Large intestine (tissue), 3 donors: ENCODE measurements around the gene ADGRA1. TPM values are rescaled to one million over a fixed set of nuclear protein-coding genes. Genes with fewer than 3 reads are reported as not detected.
"Not testable (repeated sequence)": the region's sequence is repeated elsewhere in the genome, so short reads cannot be mapped to it uniquely, and the experiment has no call there.

Experiments
- DNase-seq, 2 donors: peaks; one replicate each; pipeline versions ENCODE4 v3.0.0 to v3.0.0-alpha.2; 2013
- H3K27ac ChIP-seq: one replicate; pipeline ENCODE4 v1.5.1; 2013; ENCODE audit warnings: low read length
- H3K27me3 ChIP-seq: 2 replicates; pipeline ENCODE4 v1.6.1; 2013; ENCODE audit warnings: low read length; ENCODE audit not compliant: control insufficient read depth, insufficient read depth
- H3K36me3 ChIP-seq: 2 replicates; pipeline ENCODE4 v1.6.1; 2013; ENCODE audit warnings: low read length; ENCODE audit not compliant: control insufficient read depth, insufficient read depth
- H3K4me1 ChIP-seq: one replicate; pipeline ENCODE4 v1.6.1; 2013; ENCODE audit warnings: low read length; ENCODE audit not compliant: control insufficient read depth, insufficient read depth
- H3K4me3 ChIP-seq: one replicate; pipeline ENCODE4 v1.5.1; 2013; ENCODE audit warnings: low read length
- H3K9me3 ChIP-seq: one replicate; pipeline ENCODE4 v1.6.1; 2013; ENCODE audit warnings: mild to moderate bottlenecking, low read depth, low read length, moderate library complexity; ENCODE audit not compliant: control insufficient read depth
- WGBS: methylation state at CpG from one replicate; pipeline ENCODE4 v1.1.5; 2013; ENCODE audit warnings: low lambda C conversion rate; ENCODE audit not compliant: insufficient coverage; 5-methylcytosine and 5-hydroxymethylcytosine counted together
- polyA plus RNA-seq: library from polyadenylated mRNA; unstranded; fragments of 120-200 nt; gene quantifications from one replicate; pipeline ENCODE4 v1.2.1, GENCODE V29; 2013

The ADGRA1 gene
- polyA plus RNA-seq, 1 donor: 0.40 TPM

- H3K9me3 ChIP-seq: peaks cover 5% of the 10 kb centered on the region
- no peaks in the 10 kb centered on the region for H3K36me3 ChIP-seq
- no peak overlapping the region for H3K27ac ChIP-seq
- H3K4me3 ChIP-seq: no peak overlapping the region
- DNase-seq: peak; percentile 28 to 62
- no CpG with 5 or more reads among the region's 26 CpGs for WGBS
- H3K4me1 ChIP-seq: peaks cover 17% of the 10 kb centered on the region
- H3K27me3 ChIP-seq: peaks cover 2% of the 10 kb centered on the region
Measured at GRCh38 chr10:133045556-133046389, 42.0 kb upstream of the ADGRA1 start.

DNA sequence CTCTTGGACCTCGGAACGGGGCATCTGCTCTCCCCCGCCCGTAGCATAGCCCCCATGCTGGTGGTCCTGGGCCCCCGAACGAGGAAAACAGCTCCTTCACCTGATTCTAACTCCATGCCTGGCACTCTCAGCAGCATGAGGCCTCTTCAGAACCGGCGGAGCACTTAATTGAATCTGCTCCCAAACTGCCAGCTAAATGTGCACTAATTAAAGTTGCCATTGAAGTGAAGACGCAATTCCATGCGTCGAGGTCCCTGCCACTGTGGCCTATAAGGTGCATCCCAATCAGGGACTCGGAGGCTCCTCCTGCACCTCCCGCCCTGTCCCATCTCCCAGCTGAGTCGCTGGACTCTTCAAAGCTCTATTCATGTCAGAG is 41.3 kb upstream of the ADGRA1 start:
- peaks cover 17% of the 10 kb centered on the region for H3K4me1 ChIP-seq
- H3K9me3 ChIP-seq: peaks cover 5% of the 10 kb centered on the region
- no peaks in the 10 kb centered on the region for H3K36me3 ChIP-seq
- WGBS: no CpG with 5 or more reads among the region's 14 CpGs
- no peak overlapping the region for H3K27ac ChIP-seq
- DNase-seq: no peak
- no peak overlapping the region for H3K4me3 ChIP-seq
- H3K27me3 ChIP-seq: no peaks in the 10 kb centered on the region

GRCh38 chr10:133047526-133048123 is 40.1 kb upstream of the ADGRA1 start:
- H3K4me3 ChIP-seq: no peak overlapping the region
- H3K27me3 ChIP-seq: no peaks in the 10 kb centered on the region
- peak overlapping the region; percentile 35 for H3K27ac ChIP-seq
- no CpG with 5 or more reads among the region's 42 CpGs for WGBS
- no peaks in the 10 kb centered on the region for H3K36me3 ChIP-seq
- no peak for DNase-seq
- H3K9me3 ChIP-seq: peaks cover 5% of the 10 kb centered on the region
- peaks cover 17% of the 10 kb centered on the region for H3K4me1 ChIP-seq

DNA sequence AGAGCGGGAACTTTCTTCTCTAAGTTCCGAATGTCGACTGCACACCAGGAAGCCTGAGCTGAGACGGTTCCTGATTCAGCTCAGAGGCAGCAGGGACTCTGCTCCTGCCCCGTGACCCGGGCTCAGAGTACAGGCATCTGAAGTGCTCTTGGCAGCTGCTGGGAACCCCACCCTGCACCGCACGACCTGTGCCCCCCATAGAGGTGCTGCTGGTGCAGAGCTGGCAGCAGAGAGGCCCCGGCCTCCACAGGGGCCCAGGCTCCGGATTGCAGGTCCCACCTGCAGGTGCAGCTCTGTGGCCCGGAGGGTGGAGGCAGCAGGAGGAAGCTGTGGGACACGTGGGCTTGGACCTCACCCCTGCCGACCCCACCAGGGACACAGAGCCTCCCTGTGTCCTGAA is 39.5 kb upstream of the ADGRA1 start:
- peaks cover 17% of the 10 kb centered on the region for H3K4me1 ChIP-seq
- peak; percentile 84 to 89 for DNase-seq
- H3K4me3 ChIP-seq: no peak overlapping the region
- no peaks in the 10 kb centered on the region for H3K36me3 ChIP-seq
- no CpG with 5 or more reads among the region's 13 CpGs for WGBS
- no peaks in the 10 kb centered on the region for H3K27me3 ChIP-seq
- H3K9me3 ChIP-seq: peaks cover 5% of the 10 kb centered on the region
- H3K27ac ChIP-seq: peak overlapping the region; percentile 35

- H3K4me3 ChIP-seq: no peak overlapping the region
- no peaks in the 10 kb centered on the region for H3K36me3 ChIP-seq
- no peaks in the 10 kb centered on the region for H3K27me3 ChIP-seq
- no peak overlapping the region for H3K27ac ChIP-seq
- H3K9me3 ChIP-seq: peaks cover 5% of the 10 kb centered on the region
- DNase-seq: no peak
- WGBS: no CpG with 5 or more reads among the region's 13 CpGs
- peaks cover 17% of the 10 kb centered on the region for H3K4me1 ChIP-seq
Measured at GRCh38 chr10:133048926-133049325, 38.8 kb upstream of the ADGRA1 start.

DNA sequence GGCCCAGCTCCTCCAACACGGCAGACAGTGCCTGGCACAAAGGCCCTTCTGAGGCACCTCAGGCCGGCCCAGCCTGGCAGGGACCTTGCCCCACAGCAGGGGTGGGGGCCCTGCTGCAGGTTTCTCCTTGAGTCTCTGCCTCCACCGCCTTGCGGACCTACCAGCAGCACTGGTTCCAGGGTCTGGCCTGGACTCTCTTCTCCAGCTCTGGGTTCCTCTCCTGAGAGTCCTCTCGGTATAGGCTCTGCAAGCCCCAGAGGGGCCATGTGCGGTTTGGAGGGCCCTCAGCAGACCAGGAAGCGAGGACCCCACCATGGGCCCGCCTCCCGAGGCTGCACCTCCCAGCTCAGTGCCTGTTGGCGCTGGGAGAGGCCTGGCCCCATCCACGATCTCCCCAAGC is 38.1 kb upstream of the ADGRA1 start:
- H3K4me1 ChIP-seq: peaks cover 17% of the 10 kb centered on the region
- peaks cover 5% of the 10 kb centered on the region for H3K9me3 ChIP-seq
- H3K4me3 ChIP-seq: no peak overlapping the region
- WGBS: no CpG with 5 or more reads among the region's 11 CpGs
- peaks cover 3% of the 10 kb centered on the region for H3K27me3 ChIP-seq
- H3K36me3 ChIP-seq: no peaks in the 10 kb centered on the region
- DNase-seq: no peak
- H3K27ac ChIP-seq: no peak overlapping the region

GRCh38 chr10:133050371-133050770 is 37.4 kb upstream of the ADGRA1 start:
- DNase-seq: no peak
- no peak overlapping the region for H3K27ac ChIP-seq
- H3K9me3 ChIP-seq: peaks cover 5% of the 10 kb centered on the region
- H3K4me1 ChIP-seq: peaks cover 17% of the 10 kb centered on the region
- no CpG with 5 or more reads among the region's 11 CpGs for WGBS
- H3K36me3 ChIP-seq: no peaks in the 10 kb centered on the region
- peaks cover 3% of the 10 kb centered on the region for H3K27me3 ChIP-seq
- H3K4me3 ChIP-seq: no peak overlapping the region

DNA sequence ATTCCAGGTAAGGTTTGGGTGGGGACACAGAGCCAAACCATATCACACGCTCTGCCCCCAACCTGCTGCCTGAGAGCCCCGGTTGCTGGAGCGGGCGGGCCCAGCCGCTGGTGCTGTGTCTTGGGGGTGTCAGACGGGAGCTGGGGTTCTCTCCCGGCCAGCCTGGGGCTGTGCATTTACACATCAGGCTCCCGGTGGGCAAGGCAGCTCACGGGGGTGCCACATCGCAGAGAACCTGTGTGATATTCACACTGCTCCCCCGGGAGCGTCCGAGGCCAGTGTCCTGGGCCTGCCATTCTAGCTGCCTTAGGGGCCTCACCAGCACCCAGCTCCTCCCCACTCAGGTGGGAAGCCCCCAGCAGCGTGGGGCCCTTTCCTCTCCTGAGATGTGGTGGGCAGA is 35.6 kb upstream of the ADGRA1 start:
- Histone ChIP-seq H3K4me1 (peaks cover 20% of the 10 kb centered on the region), H3K9me3 (peaks cover 5% of the 10 kb centered on the region), H3K27ac (no peak overlapping the region), H3K4me3 (no peak overlapping the region), H3K36me3 (no peaks in the 10 kb centered on the region), H3K27me3 (peaks cover 3% of the 10 kb centered on the region)
- WGBS: no CpG with 5 or more reads among the region's 14 CpGs
- DNase-seq: no peak

GRCh38 chr10:133053527-133054133 is 34.1 kb upstream of the ADGRA1 start:
- H3K9me3 ChIP-seq, H3K4me1 ChIP-seq, H3K27ac ChIP-seq, DNase-seq, H3K36me3 ChIP-seq, H3K4me3 ChIP-seq, H3K27me3 ChIP-seq: not testable (repeated sequence)
- 60% methylated on average over 1 of the region's 10 CpGs for WGBS

DNA sequence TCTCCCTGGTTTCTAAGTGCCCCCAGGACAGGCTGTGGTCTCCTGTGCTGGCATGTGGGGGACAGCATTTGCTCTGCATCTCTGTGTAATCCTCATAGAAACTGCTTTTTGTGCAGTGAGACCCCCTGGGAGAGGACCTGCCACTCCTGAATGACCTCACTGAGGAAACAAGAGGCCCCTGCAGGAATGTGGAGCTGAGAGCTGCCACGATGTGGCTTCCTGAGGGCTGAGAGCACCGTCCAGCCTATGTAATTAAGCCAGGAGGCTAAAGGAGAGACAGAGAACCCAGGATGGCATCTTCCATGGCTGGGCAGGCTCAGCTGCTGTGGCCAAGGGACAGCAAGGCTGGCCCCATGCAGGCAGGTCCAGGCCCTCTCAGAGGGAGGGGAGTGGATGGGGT is 32.3 kb upstream of the ADGRA1 start:
- WGBS: no CpG with 5 or more reads among the region's 2 CpGs
- Histone ChIP-seq H3K27ac (no peak overlapping the region), H3K9me3 (peaks cover 2% of the 10 kb centered on the region), H3K4me3 (no peak overlapping the region), H3K36me3 (no peaks in the 10 kb centered on the region), H3K27me3 (peaks cover 3% of the 10 kb centered on the region), H3K4me1 (peaks cover 8% of the 10 kb centered on the region)
- no peak for DNase-seq
